SHP77 treated with DMSO at 0.1 percent for 48 hours (cell line): ENCODE results near the gene PLA1A.
"Not testable (repeated sequence)": the region's sequence is repeated elsewhere in the genome, so short reads cannot be mapped to it uniquely, and the experiment has no call there.

Experiments used
- DNase-seq: peaks from one replicate; lab custom pipeline; 2025; lab: John Stamatoyannopoulos, UW

The PLA1A gene

GRCh38 chr3:119597548-119598288, at the start of gene PLA1A:
TSS of gene PLA1A (plus strand) at chr3:119597885. CDS start at chr3:119597914, 29 bp downstream.
- no peak for DNase-seq

- no peak for DNase-seq
These were observed 49.3 kb upstream of the PLA1A start for GRCh38 chr3:119548341-119548740.

- no peak for DNase-seq
These were observed 47.3 kb upstream of the PLA1A start for GRCh38 chr3:119550192-119550910.

- no peak for DNase-seq
These were observed 46.1 kb upstream of the PLA1A start for GRCh38 chr3:119551598-119551997.

- DNase-seq: not testable (repeated sequence)
These were observed 44.8 kb upstream of the PLA1A start for GRCh38 chr3:119552928-119553327.

- no peak for DNase-seq
These were observed 43.8 kb upstream of the PLA1A start for GRCh38 chr3:119553823-119554415.

- DNase-seq: no peak
These were observed 42.4 kb upstream of the PLA1A start for GRCh38 chr3:119555309-119555735.

GRCh38 chr3:119555929-119556328, 41.8 kb upstream of the PLA1A start:
- no peak for DNase-seq

GRCh38 chr3:119557192-119557876, 40.4 kb upstream of the PLA1A start:
- no peak for DNase-seq

GRCh38 chr3:119557877-119558269, 39.8 kb upstream of the PLA1A start:
- DNase-seq: no peak

GRCh38 chr3:119558626-119559317, 38.9 kb upstream of the PLA1A start:
- no peak for DNase-seq

- DNase-seq: no peak
These were observed 38.2 kb upstream of the PLA1A start, which contains the start of gene CD80 for GRCh38 chr3:119559441-119559963. TSS of gene CD80 (minus strand) at chr3:119559614. CDS start at chr3:119557728, 1,886 bp downstream.

- DNase-seq: no peak
These were observed 37.5 kb upstream of the PLA1A start for GRCh38 chr3:119560160-119560559.

- DNase-seq: no peak
These were observed 35.3 kb upstream of the PLA1A start for GRCh38 chr3:119562307-119562961.

- not testable (repeated sequence) for DNase-seq
These were observed 34.4 kb upstream of the PLA1A start for GRCh38 chr3:119563334-119563733.

GRCh38 chr3:119569156-119569555, 28.5 kb upstream of the PLA1A start:
- DNase-seq: no peak

GRCh38 chr3:119570229-119570628, 27.5 kb upstream of the PLA1A start:
- DNase-seq: no peak

GRCh38 chr3:119571230-119571629, 26.5 kb upstream of the PLA1A start:
- no peak for DNase-seq

GRCh38 chr3:119571688-119572087, 26.0 kb upstream of the PLA1A start:
- DNase-seq: no peak

- DNase-seq: no peak
These were observed 22.2 kb upstream of the PLA1A start for GRCh38 chr3:119575507-119575906.
